K562 treated with DMSO at 1 percent for 12 hours (cell line): ENCODE results near the gene CCDC14. TPM values are rescaled to one million over a fixed set of nuclear protein-coding genes. Genes with fewer than 3 reads are reported as not detected.

ENCODE experiments used
- total RNA-seq: library from RNA; unstranded; fragments of 300-600 nt; gene quantifications from 2 replicates; pipeline ENCODE4 v1.2.3, GENCODE V29; 2022; ENCODE audit not compliant: insufficient read depth

CCDC14 gene
- 6.7 and 46.4 TPM in 2 replicates for total RNA-seq

GRCh38 chr3:123960781-123961507 lies at the start of gene CCDC14:
CCDC14 (minus strand) TSS chr3:123961229; CDS start chr3:123961173, 56 bp downstream.

GRCh38 chr3:123991730-123992588 lies 30.9 kb upstream of the CCDC14 start, which contains the start of gene ROPN1:
ROPN1 (minus strand) TSS chr3:123992124; CDS start chr3:123980481, 11,643 bp downstream.

GRCh38 chr3:123884203-123884831 lies 76.7 kb downstream of the CCDC14 start, which contains the start of gene MYLK:
MYLK (minus strand) TSS chr3:123884332; CDS start chr3:123793841, 90,491 bp downstream.

Other genes with a start within 250 kb of the CCDC14 start
- 2.3 TPM in 1 of 2 replicates, not detected in the other for gene MYLK, start 76.9 kb downstream of the CCDC14 start, total RNA-seq
- gene ROPN1, start 30.9 kb upstream of the CCDC14 start, total RNA-seq: not detected in 2 replicates
- gene KALRN, start 72.1 kb upstream of the CCDC14 start, total RNA-seq: 3.7 TPM in 2 replicates